ENCODE results near the gene ZNF407. TPM values are rescaled to one million over a fixed set of nuclear protein-coding genes. Genes with fewer than 3 reads are reported as not detected.

ZNF407 gene
- total RNA-seq, 1 donor from 2014 or later, result 16.1 TPM

- H3K4me3 ChIP-seq, result no peak overlapping the region
- no peak overlapping the region for H3K27ac ChIP-seq
- no peaks in the 10 kb centered on the region for H3K4me1 ChIP-seq
- no peaks in the 10 kb centered on the region for H3K9me3 ChIP-seq
- ATAC-seq (no peak), DNase-seq (no peak)
- TF ChIP-seq, protein P1, sequence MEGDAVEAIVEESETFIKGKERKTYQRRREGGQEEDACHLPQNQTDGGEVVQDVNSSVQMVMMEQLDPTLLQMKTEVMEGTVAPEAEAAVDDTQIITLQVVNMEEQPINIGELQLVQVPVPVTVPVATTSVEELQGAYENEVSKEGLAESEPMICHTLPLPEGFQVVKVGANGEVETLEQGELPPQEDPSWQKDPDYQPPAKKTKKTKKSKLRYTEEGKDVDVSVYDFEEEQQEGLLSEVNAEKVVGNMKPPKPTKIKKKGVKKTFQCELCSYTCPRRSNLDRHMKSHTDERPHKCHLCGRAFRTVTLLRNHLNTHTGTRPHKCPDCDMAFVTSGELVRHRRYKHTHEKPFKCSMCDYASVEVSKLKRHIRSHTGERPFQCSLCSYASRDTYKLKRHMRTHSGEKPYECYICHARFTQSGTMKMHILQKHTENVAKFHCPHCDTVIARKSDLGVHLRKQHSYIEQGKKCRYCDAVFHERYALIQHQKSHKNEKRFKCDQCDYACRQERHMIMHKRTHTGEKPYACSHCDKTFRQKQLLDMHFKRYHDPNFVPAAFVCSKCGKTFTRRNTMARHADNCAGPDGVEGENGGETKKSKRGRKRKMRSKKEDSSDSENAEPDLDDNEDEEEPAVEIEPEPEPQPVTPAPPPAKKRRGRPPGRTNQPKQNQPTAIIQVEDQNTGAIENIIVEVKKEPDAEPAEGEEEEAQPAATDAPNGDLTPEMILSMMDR (IDR thresholded peaks at IDR 0.05), result no peak
- H3K36me3 ChIP-seq, result no peaks in the 10 kb centered on the region
- intact Hi-C loops (cut with DNase I), result no loop called here
- no peaks in the 10 kb centered on the region for H3K27me3 ChIP-seq (ENCODE audit: low read depth)
These were observed 451.2 kb downstream of the ZNF407 start for GRCh38 chr18:75048776-75049454.

GRCh38 chr18:75049455-75049789 lies 451.8 kb downstream of the ZNF407 start:
- Histone ChIP-seq H3K36me3 (no peaks in the 10 kb centered on the region), H3K9me3 (no peaks in the 10 kb centered on the region), H3K4me3 (no peak overlapping the region), H3K4me1 (no peaks in the 10 kb centered on the region), H3K27ac (no peak overlapping the region), H3K27me3 (ENCODE audit: low read depth) (no peaks in the 10 kb centered on the region)
- TF ChIP-seq, protein P1 (IDR thresholded peaks at IDR 0.05), result no peak
- intact Hi-C loops (cut with DNase I), result no loop called here
- no peak for ATAC-seq
- DNase-seq, result no peak

DNA sequence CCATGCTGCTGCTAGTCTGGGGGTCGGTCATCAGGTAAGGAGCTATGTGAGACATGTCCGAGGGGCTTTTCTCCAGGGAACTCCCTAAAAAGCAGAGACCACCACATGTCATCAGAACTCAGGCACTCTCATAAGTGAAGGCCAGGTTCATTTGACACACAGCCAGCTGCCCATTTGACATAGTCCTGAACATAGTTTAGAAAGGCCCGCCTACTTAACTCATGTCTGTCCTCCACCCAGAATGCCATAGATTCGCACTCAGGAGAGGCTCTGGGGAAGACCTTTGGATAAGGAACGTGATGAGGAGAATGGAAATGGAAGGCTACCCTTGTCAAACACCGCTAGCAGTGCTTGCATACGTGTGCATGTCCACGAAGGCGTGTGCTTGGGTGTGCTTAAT lies 454.1 kb downstream of the ZNF407 start:
- TF ChIP-seq, protein P1 (IDR thresholded peaks at IDR 0.05), result no peak
- no peaks in the 10 kb centered on the region for H3K9me3 ChIP-seq
- peak; percentile 62 to 65 for ATAC-seq
- no peaks in the 10 kb centered on the region for H3K27me3 ChIP-seq (ENCODE audit: low read depth)
- DNase-seq, result no peak
- no peaks in the 10 kb centered on the region for H3K36me3 ChIP-seq
- intact Hi-C loops (cut with DNase I), result no loop called here
- H3K4me1 ChIP-seq, result no peaks in the 10 kb centered on the region
- no peak overlapping the region for H3K4me3 ChIP-seq
- H3K27ac ChIP-seq, result no peak overlapping the region

- Histone ChIP-seq H3K4me3 (no peak overlapping the region), H3K36me3 (no peaks in the 10 kb centered on the region), H3K9me3 (no peaks in the 10 kb centered on the region), H3K4me1 (no peaks in the 10 kb centered on the region), H3K27me3 (ENCODE audit: low read depth) (no peaks in the 10 kb centered on the region), H3K27ac (peak overlapping the region; percentile 64)
- intact Hi-C loops (cut with DNase I), result no loop called here
- peak; percentile 88 to 92 for ATAC-seq
- peak; percentile 71 for DNase-seq
- TF ChIP-seq, protein P1 (IDR thresholded peaks at IDR 0.05), result no peak
These were observed 454.8 kb downstream of the ZNF407 start for GRCh38 chr18:75052475-75052874.

DNA sequence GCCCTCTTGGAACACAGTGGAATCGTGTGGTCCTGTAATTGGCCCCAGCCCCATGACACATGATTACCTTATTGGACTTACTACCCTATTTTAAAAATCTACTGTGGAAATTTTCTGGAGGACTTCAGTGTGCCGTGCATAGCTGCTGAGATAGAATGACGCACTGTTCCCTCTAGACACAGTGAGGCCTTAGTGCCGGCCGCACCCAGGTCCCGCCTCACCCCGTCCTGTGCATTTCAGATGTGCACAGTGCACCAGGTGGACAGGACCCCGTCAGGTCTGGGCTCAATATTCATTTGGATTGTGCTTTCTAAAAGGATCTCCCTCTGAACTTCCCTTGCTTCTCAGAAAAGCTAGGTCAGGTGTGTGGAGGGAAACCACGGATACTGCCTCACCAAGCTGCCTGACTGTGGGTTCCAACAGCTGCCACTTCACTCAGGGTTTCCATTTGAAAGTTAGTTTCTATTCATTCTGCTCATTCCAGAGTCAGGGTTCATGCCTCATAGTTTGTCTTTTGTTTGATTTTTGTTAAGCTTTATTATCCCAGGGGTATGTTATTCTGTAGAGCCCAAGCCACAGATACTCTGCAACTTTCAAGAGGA lies 455.5 kb downstream of the ZNF407 start:
- TF ChIP-seq, protein P1 (IDR thresholded peaks at IDR 0.05), result no peak
- Histone ChIP-seq H3K4me3 (no peak overlapping the region), H3K9me3 (no peaks in the 10 kb centered on the region), H3K27ac (peak overlapping the region; percentile 64), H3K4me1 (no peaks in the 10 kb centered on the region), H3K27me3 (ENCODE audit: low read depth) (no peaks in the 10 kb centered on the region), H3K36me3 (no peaks in the 10 kb centered on the region)
- peak; percentile 63 for DNase-seq
- intact Hi-C loops (cut with DNase I), result no loop called here
- ATAC-seq, result peak; percentile 88 to 90
